Neural crest cell (in vitro differentiated cells): ENCODE data around the gene STK17B. TPM values are rescaled to one million over a fixed set of nuclear protein-coding genes. Genes with fewer than 3 reads are reported as not detected.

Experiments used
- DNase-seq: peaks from one replicate; pipeline ENCODE4 v3.0.0; 2021; ENCODE audit warnings: low read depth, mixed read lengths, low spot score
- H3K27ac Mint-ChIP-seq: one replicate; pipeline ENCODE4 v1.8.0; 2021; ENCODE audit warnings: mild to moderate bottlenecking, mixed read lengths; ENCODE audit not compliant: unreplicated experiment
- H3K27me3 Mint-ChIP-seq: 2 replicates; pipeline ENCODE4 v1.8.0; 2021; ENCODE audit warnings: low read depth, mild to moderate bottlenecking, mixed read lengths
- H3K36me3 Mint-ChIP-seq: 2 replicates; pipeline ENCODE4 v1.8.0; 2021; ENCODE audit warnings: low read depth, mild to moderate bottlenecking, mixed read lengths
- H3K4me1 Mint-ChIP-seq: 2 replicates; pipeline ENCODE4 v1.8.0; 2021; ENCODE audit warnings: mixed read lengths
- H3K4me3 Mint-ChIP-seq: one replicate; pipeline ENCODE4 v1.8.0; 2021; ENCODE audit warnings: mild to moderate bottlenecking, mixed read lengths
- H3K9me3 Mint-ChIP-seq: 2 replicates; pipeline ENCODE4 v1.8.0; 2021; ENCODE audit warnings: mixed read lengths
- total RNA-seq: library from RNA; stranded (reverse); gene quantifications from 2 replicates; pipeline ENCODE4 v1.2.1, GENCODE V29; 2021
- TF ChIP-seq, protein P1 (sequence below): fragments of 200-600 bp; sonication (generic); conservative IDR thresholded peaks from 2 replicates; pipeline ENCODE4 v1.5.0; 2021; ENCODE audit warnings: antibody characterized with exemption, mild to moderate bottlenecking

The STK17B gene
- total RNA-seq, 1 donor from 2014 or later, result 7.3 TPM

DNA sequence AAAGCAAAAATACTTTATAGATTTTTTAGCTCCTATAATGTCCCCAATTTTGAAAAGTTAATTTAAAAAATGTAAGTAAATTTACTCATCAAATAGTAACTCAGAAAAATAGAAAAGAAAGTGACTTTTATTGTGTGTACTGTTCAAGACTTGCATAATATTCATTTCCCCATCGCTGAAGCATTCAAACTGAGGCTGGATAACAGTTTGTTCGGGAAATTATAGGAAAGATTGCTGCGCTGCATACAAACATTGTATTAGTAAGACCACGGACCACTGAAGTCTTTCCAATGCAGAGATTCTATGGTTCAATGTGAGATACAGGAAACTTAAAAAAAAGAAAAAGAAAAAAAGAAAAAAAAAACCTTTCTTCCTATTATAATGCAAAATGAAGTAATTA, 10.4 kb downstream of the STK17B start:
- Mint-ChIP-seq H3K36me3 (no peaks in the 10 kb centered on the region), H3K4me1 (no peaks in the 10 kb centered on the region), H3K27ac (no peak overlapping the region), H3K9me3 (no peaks in the 10 kb centered on the region), H3K27me3 (no peaks in the 10 kb centered on the region), H3K4me3 (no peak overlapping the region)
- TF ChIP-seq, protein P1, sequence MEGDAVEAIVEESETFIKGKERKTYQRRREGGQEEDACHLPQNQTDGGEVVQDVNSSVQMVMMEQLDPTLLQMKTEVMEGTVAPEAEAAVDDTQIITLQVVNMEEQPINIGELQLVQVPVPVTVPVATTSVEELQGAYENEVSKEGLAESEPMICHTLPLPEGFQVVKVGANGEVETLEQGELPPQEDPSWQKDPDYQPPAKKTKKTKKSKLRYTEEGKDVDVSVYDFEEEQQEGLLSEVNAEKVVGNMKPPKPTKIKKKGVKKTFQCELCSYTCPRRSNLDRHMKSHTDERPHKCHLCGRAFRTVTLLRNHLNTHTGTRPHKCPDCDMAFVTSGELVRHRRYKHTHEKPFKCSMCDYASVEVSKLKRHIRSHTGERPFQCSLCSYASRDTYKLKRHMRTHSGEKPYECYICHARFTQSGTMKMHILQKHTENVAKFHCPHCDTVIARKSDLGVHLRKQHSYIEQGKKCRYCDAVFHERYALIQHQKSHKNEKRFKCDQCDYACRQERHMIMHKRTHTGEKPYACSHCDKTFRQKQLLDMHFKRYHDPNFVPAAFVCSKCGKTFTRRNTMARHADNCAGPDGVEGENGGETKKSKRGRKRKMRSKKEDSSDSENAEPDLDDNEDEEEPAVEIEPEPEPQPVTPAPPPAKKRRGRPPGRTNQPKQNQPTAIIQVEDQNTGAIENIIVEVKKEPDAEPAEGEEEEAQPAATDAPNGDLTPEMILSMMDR, result no peak
- no peak for DNase-seq

DNA sequence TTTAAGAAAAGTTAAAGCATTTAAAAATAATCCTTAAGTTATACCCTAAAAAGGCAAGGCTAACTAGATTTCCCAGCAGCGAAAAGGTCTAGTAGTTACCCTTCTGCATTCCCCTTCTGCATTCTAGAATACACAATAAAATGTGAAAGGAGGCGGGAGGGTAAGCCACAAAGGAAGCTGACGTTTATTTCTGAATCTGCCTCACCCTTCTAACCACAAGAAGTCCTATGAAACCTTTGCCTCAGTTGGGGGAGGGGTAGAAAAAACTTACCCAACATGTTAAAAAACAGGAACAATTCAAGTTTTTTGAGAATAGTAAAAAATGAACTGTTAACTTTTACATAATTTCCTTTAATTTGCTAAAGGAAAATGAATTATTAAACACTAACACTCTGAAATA, 11.3 kb downstream of the STK17B start:
- H3K27ac Mint-ChIP-seq, result no peak overlapping the region
- no peaks in the 10 kb centered on the region for H3K9me3 Mint-ChIP-seq
- H3K4me1 Mint-ChIP-seq, result no peaks in the 10 kb centered on the region
- H3K4me3 Mint-ChIP-seq, result no peak overlapping the region
- TF ChIP-seq, protein P1, result no peak
- DNase-seq, result no peak
- H3K36me3 Mint-ChIP-seq, result no peaks in the 10 kb centered on the region
- no peaks in the 10 kb centered on the region for H3K27me3 Mint-ChIP-seq

DNA sequence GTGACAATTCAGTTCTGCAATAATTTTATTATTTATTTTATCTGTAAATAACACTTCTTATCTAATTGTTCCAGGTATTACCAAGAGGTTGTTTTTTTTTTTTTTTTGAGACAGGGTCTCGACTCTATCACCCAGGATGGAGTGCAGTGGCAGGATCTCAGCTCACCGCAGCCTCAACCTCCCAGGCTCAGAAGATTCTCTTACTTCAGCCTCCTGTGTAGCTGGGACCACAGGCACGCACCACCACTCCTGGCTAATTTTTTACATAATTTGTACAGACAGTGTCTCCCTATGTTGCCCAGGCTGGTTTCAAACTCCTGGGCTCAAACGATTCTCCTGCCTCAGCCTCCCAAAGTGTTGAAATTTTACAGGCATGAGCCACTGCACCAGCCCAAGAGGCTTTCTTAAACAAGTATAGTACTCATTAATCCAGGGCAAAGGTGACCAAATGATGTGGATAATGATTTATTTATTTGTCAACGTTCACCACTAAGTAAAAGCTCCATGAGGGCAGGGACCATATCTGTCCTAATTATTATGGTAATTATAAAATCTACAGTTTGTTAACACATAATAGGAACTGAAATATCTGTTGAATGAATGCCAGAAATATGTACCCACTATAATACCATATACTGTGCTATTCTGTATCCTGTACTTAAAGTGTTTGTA, 12.0 kb downstream of the STK17B start:
- Mint-ChIP-seq H3K4me1 (no peaks in the 10 kb centered on the region), H3K27ac (no peak overlapping the region), H3K9me3 (no peaks in the 10 kb centered on the region), H3K27me3 (no peaks in the 10 kb centered on the region), H3K36me3 (no peaks in the 10 kb centered on the region), H3K4me3 (no peak overlapping the region)
- TF ChIP-seq, protein P1, result no peak
- DNase-seq, result no peak

DNA sequence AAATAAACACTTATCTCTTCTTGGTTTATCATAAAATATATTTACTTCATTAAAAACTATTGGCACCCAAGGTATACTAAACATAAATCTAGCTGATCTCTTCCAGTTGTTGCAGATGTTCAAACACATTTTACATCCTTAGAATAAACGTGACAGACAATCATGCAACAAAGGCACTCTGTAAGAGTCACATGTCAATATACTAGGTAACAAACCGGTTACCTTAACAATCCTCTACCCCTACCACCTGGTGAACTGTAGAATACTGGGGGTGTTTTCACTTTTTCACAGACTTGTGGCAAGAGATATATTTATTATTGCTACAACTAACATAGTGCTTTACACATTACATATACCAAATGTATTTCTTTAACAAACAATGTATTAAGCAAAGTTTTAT, 15.8 kb downstream of the STK17B start:
- Mint-ChIP-seq H3K4me3 (no peak overlapping the region), H3K36me3 (peaks cover 6% of the 10 kb centered on the region), H3K27ac (no peak overlapping the region), H3K27me3 (no peaks in the 10 kb centered on the region), H3K4me1 (no peaks in the 10 kb centered on the region), H3K9me3 (no peaks in the 10 kb centered on the region)
- TF ChIP-seq, protein P1, result no peak
- DNase-seq, result no peak

DNA sequence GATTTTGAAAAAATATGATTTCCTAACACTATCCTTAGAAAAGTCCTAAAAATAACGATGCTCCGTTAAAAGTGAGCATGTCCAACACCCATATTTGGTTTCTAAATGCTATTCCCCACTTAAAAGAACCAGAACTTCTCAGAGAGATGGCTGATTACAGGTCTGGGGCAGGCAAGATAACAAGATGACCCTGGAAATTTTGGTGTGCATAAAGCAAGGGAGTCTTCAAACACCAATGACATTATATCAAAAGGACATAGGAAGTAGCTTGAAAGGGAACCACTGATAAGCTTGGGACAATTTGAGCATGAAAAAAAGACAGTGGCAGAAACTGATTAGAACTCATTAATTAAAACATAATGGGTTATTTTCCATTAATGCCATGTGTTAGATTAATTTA, 17.9 kb downstream of the STK17B start:
- H3K27ac Mint-ChIP-seq, result no peak overlapping the region
- no peaks in the 10 kb centered on the region for H3K9me3 Mint-ChIP-seq
- peaks cover 6% of the 10 kb centered on the region for H3K36me3 Mint-ChIP-seq
- DNase-seq, result no peak
- TF ChIP-seq, protein P1, result no peak
- no peaks in the 10 kb centered on the region for H3K4me1 Mint-ChIP-seq
- no peaks in the 10 kb centered on the region for H3K27me3 Mint-ChIP-seq
- H3K4me3 Mint-ChIP-seq, result no peak overlapping the region
